ENCODE results near the gene CLDN17. TPM values are rescaled to one million over a fixed set of nuclear protein-coding genes. Genes with fewer than 3 reads are reported as not detected.

CLDN17 gene
- total RNA-seq, 1 donor from 2014 or later, result not detected

GRCh38 chr21:30166171-30166570, 434 bp downstream of the CLDN17 start:
- no peak for DNase-seq (ENCODE audit: low spot score)
- H3K4me3 Mint-ChIP-seq (ENCODE audit: low read depth), result no peak overlapping the region
- intact Hi-C loops (cut with micrococcal nuclease), result no loop called here
- no peaks in the 10 kb centered on the region for H3K9me3 Mint-ChIP-seq
- no peaks in the 10 kb centered on the region for H3K27me3 Mint-ChIP-seq (ENCODE audit: low read depth)
- no peaks in the 10 kb centered on the region for H3K36me3 Mint-ChIP-seq (ENCODE audit: low read depth)
- H3K4me1 Mint-ChIP-seq (ENCODE audit: low read depth), result no peaks in the 10 kb centered on the region
- no peak overlapping the region for H3K27ac Mint-ChIP-seq

GRCh38 chr21:30164796-30165195, 1.8 kb downstream of the CLDN17 start:
- intact Hi-C loops (cut with micrococcal nuclease), result no loop called here
- Mint-ChIP-seq H3K4me3 (ENCODE audit: low read depth) (no peak overlapping the region), H3K4me1 (ENCODE audit: low read depth) (no peaks in the 10 kb centered on the region), H3K9me3 (no peaks in the 10 kb centered on the region), H3K27ac (no peak overlapping the region), H3K27me3 (ENCODE audit: low read depth) (no peaks in the 10 kb centered on the region), H3K36me3 (ENCODE audit: low read depth) (no peaks in the 10 kb centered on the region)
- no peak for DNase-seq (ENCODE audit: low spot score)

GRCh38 chr21:30153697-30154340, 12.8 kb downstream of the CLDN17 start:
- Mint-ChIP-seq H3K4me3 (ENCODE audit: low read depth) (no peak overlapping the region), H3K27me3 (ENCODE audit: low read depth) (no peaks in the 10 kb centered on the region), H3K27ac (no peak overlapping the region), H3K4me1 (ENCODE audit: low read depth) (no peaks in the 10 kb centered on the region), H3K9me3 (no peaks in the 10 kb centered on the region), H3K36me3 (ENCODE audit: low read depth) (no peaks in the 10 kb centered on the region)
- no peak for DNase-seq (ENCODE audit: low spot score)
- intact Hi-C loops (cut with micrococcal nuclease), result no loop called here

GRCh38 chr21:30152792-30153191, 13.8 kb downstream of the CLDN17 start:
- H3K27ac Mint-ChIP-seq, result no peak overlapping the region
- H3K36me3 Mint-ChIP-seq (ENCODE audit: low read depth), result no peaks in the 10 kb centered on the region
- H3K4me3 Mint-ChIP-seq (ENCODE audit: low read depth), result no peak overlapping the region
- no peaks in the 10 kb centered on the region for H3K27me3 Mint-ChIP-seq (ENCODE audit: low read depth)
- intact Hi-C loops (cut with micrococcal nuclease), result no loop called here
- no peak for DNase-seq (ENCODE audit: low spot score)
- H3K9me3 Mint-ChIP-seq, result no peaks in the 10 kb centered on the region
- no peaks in the 10 kb centered on the region for H3K4me1 Mint-ChIP-seq (ENCODE audit: low read depth)

DNA sequence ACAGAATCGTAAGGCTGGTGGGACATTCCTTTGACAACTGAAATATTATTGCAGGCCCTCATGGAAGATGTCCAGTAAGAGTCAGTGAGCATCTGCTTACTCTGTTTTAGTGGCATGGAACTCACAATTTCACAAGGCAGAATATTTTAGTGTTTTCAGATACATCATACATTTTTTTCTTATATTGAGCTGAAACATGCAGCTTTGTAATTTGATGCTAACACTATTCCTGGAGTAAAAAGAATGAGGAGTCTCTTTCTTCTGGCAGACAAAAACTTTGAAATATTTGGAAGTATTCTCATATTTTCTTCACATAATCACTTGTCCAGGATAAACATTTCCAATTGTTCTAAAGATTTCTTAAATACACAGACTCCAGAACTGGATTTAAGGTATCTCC, 17.7 kb downstream of the CLDN17 start:
- DNase-seq (ENCODE audit: low spot score), result no peak
- no peak overlapping the region for H3K27ac Mint-ChIP-seq
- H3K4me3 Mint-ChIP-seq (ENCODE audit: low read depth), result no peak overlapping the region
- no peaks in the 10 kb centered on the region for H3K36me3 Mint-ChIP-seq (ENCODE audit: low read depth)
- no peaks in the 10 kb centered on the region for H3K9me3 Mint-ChIP-seq
- H3K4me1 Mint-ChIP-seq (ENCODE audit: low read depth), result no peaks in the 10 kb centered on the region
- no peaks in the 10 kb centered on the region for H3K27me3 Mint-ChIP-seq (ENCODE audit: low read depth)
- intact Hi-C loops (cut with micrococcal nuclease), result no loop called here

- Mint-ChIP-seq H3K4me3 (ENCODE audit: low read depth) (no peak overlapping the region), H3K4me1 (ENCODE audit: low read depth) (no peaks in the 10 kb centered on the region), H3K36me3 (ENCODE audit: low read depth) (no peaks in the 10 kb centered on the region), H3K27me3 (ENCODE audit: low read depth) (no peaks in the 10 kb centered on the region), H3K27ac (no peak overlapping the region), H3K9me3 (no peaks in the 10 kb centered on the region)
- intact Hi-C loops (cut with micrococcal nuclease), result no loop called here
- DNase-seq (ENCODE audit: low spot score), result no peak
Observed at GRCh38 chr21:30146558-30147282, 19.9 kb downstream of the CLDN17 start.

- Mint-ChIP-seq H3K4me1 (ENCODE audit: low read depth) (no peaks in the 10 kb centered on the region), H3K27me3 (ENCODE audit: low read depth) (no peaks in the 10 kb centered on the region), H3K36me3 (ENCODE audit: low read depth) (no peaks in the 10 kb centered on the region), H3K27ac (no peak overlapping the region), H3K9me3 (no peaks in the 10 kb centered on the region), H3K4me3 (ENCODE audit: low read depth) (no peak overlapping the region)
- DNase-seq (ENCODE audit: low spot score), result no peak
- intact Hi-C loops (cut with micrococcal nuclease), result no loop called here
Observed at GRCh38 chr21:30138483-30138882, 28.1 kb downstream of the CLDN17 start.

DNA sequence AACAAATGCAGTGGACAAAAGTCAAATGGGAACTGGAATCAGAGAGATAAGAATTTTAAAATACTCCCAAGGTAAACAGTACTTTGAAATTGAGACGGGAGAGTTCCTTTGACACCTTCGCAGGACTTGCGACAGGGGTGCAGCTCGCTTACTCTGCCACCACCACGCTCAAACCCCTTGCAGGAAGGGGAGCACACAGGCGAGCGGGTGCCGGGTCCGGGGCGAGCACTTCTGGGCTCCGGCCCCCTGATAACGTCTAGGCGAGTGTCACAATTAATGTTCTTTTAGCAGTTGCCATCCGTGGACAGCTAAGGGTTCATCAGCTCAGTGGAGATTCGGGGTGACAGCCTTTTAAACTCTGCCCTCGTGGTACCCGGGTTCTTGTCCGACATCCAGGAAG, 37.4 kb downstream of the CLDN17 start:
- Mint-ChIP-seq H3K36me3 (ENCODE audit: low read depth) (no peaks in the 10 kb centered on the region), H3K4me1 (ENCODE audit: low read depth) (no peaks in the 10 kb centered on the region), H3K9me3 (no peaks in the 10 kb centered on the region), H3K27ac (no peak overlapping the region), H3K27me3 (ENCODE audit: low read depth) (no peaks in the 10 kb centered on the region), H3K4me3 (ENCODE audit: low read depth) (no peak overlapping the region)
- DNase-seq (ENCODE audit: low spot score), result no peak
- intact Hi-C loops (cut with micrococcal nuclease), result no loop called here

GRCh38 chr21:30126576-30126975, 40.0 kb downstream of the CLDN17 start:
- Mint-ChIP-seq H3K36me3 (ENCODE audit: low read depth) (no peaks in the 10 kb centered on the region), H3K4me1 (ENCODE audit: low read depth) (no peaks in the 10 kb centered on the region), H3K27ac (no peak overlapping the region), H3K4me3 (ENCODE audit: low read depth) (no peak overlapping the region), H3K27me3 (ENCODE audit: low read depth) (no peaks in the 10 kb centered on the region), H3K9me3 (no peaks in the 10 kb centered on the region)
- intact Hi-C loops (cut with micrococcal nuclease), result no loop called here
- no peak for DNase-seq (ENCODE audit: low spot score)

GRCh38 chr21:30117631-30118030, 49.0 kb downstream of the CLDN17 start:
- H3K4me1 Mint-ChIP-seq (ENCODE audit: low read depth), result no peaks in the 10 kb centered on the region
- no peaks in the 10 kb centered on the region for H3K9me3 Mint-ChIP-seq
- H3K27ac Mint-ChIP-seq, result no peak overlapping the region
- no peak for DNase-seq (ENCODE audit: low spot score)
- intact Hi-C loops (cut with micrococcal nuclease), result no loop called here
- H3K36me3 Mint-ChIP-seq (ENCODE audit: low read depth), result no peaks in the 10 kb centered on the region
- no peaks in the 10 kb centered on the region for H3K27me3 Mint-ChIP-seq (ENCODE audit: low read depth)
- no peak overlapping the region for H3K4me3 Mint-ChIP-seq (ENCODE audit: low read depth)

GRCh38 chr21:30116479-30116878, 50.1 kb downstream of the CLDN17 start:
- no peaks in the 10 kb centered on the region for H3K4me1 Mint-ChIP-seq (ENCODE audit: low read depth)
- H3K27ac Mint-ChIP-seq, result no peak overlapping the region
- H3K27me3 Mint-ChIP-seq (ENCODE audit: low read depth), result no peaks in the 10 kb centered on the region
- intact Hi-C loops (cut with micrococcal nuclease), result no loop called here
- no peak for DNase-seq (ENCODE audit: low spot score)
- no peaks in the 10 kb centered on the region for H3K36me3 Mint-ChIP-seq (ENCODE audit: low read depth)
- H3K4me3 Mint-ChIP-seq (ENCODE audit: low read depth), result no peak overlapping the region
- no peaks in the 10 kb centered on the region for H3K9me3 Mint-ChIP-seq

All from activated T-helper 2 cell treated with anti-CD3 and anti-CD28 coated beads, Interferon-gamma antibody, Interleukin-2, Interleukin-4, amounts not matched to agents 10 μg/mL and 5 μg/mL and 100 μg/mL, durations not matched to agents 14 hours and 24 hours and 36 hours (primary cell).